OCI-LY3 (cell line): ENCODE results near the gene PPIC.

Experiments
- H2AFZ ChIP-seq: fragments of 200-600, 300-600 bp; shearing (Covaris generic); 2 replicates; pipeline ENCODE4 v1.6.0; 2014; ENCODE audit warnings: antibody characterized with exemption, low read depth, low read length
- H3K27ac ChIP-seq: fragments of 200-600, 300-600 bp; sonication (generic); 2 replicates; pipeline ENCODE4 v1.5.1; 2014; ENCODE audit warnings: mild to moderate bottlenecking, low read length, moderate library complexity, mixed read lengths
- H3K27me3 ChIP-seq: fragments of 200-600, 300-600 bp; sonication (generic); 2 replicates; pipeline ENCODE4 v1.6.1; 2014; ENCODE audit warnings: low read depth, low read length, mixed read lengths
- H3K36me3 ChIP-seq: fragments of 200-600, 300-600 bp; sonication (generic); replicated peaks from 2 replicates; pipeline ENCODE3; 2014; ENCODE audit warnings: low read depth, low read length, mixed read lengths
- H3K4me1 ChIP-seq: fragments of 300-600, 200-600 bp; sonication (generic); 2 replicates; pipeline ENCODE4 v1.6.1; 2014; ENCODE audit warnings: low read length, mixed read lengths
- H3K4me2 ChIP-seq: fragments of 200-600, 300-600 bp; sonication (generic); 2 replicates; pipeline ENCODE4 v1.6.1; 2014; ENCODE audit warnings: low read length, mixed read lengths
- H3K4me3 ChIP-seq: fragments of 300-600, 200-600 bp; sonication (generic); 2 replicates; pipeline ENCODE4 v1.5.1; 2014; ENCODE audit warnings: antibody characterized with exemption, mild to moderate bottlenecking, low read length, moderate library complexity
- H3K79me2 ChIP-seq: fragments of 300-600, 200-600 bp; shearing (Covaris generic); 2 replicates; pipeline ENCODE4 v1.6.1; 2014; ENCODE audit warnings: mild to moderate bottlenecking, low read length, mixed read lengths
- H3K9ac ChIP-seq: fragments of 300-600, 200-600 bp; shearing (Covaris generic); 2 replicates; pipeline ENCODE4 v1.6.0; 2014; ENCODE audit warnings: mild to moderate bottlenecking, low read length, moderate library complexity
- H3K9me3 ChIP-seq: fragments of 200-600, 300-600 bp; shearing (Covaris generic); 2 replicates; pipeline ENCODE4 v1.6.1; 2014; ENCODE audit warnings: low read length, mixed read lengths; ENCODE audit not compliant: insufficient read depth
- H4K20me1 ChIP-seq: fragments of 200-600, 300-600 bp; sonication (generic); 2 replicates; pipeline ENCODE4 v1.6.1; 2016; ENCODE audit warnings: low read length, mixed read lengths; ENCODE audit not compliant: insufficient read depth
- EZH2phosphoT487 ChIP-seq: fragments of 200-600 bp; shearing (Covaris generic); IDR thresholded peaks from 2 replicates; pipeline ENCODE4 v1.6.1; 2018; ENCODE audit warnings: antibody characterized with exemption, mixed run types, low read depth
- TF ChIP-seq, protein P1 (sequence below): fragments of 200-600, 300-600 bp; sonication (generic); IDR thresholded peaks from 2 replicates; pipeline ENCODE4 v1.5.1; 2014; ENCODE audit warnings: antibody characterized with exemption, low read length, low read depth

The PPIC gene

DNA sequence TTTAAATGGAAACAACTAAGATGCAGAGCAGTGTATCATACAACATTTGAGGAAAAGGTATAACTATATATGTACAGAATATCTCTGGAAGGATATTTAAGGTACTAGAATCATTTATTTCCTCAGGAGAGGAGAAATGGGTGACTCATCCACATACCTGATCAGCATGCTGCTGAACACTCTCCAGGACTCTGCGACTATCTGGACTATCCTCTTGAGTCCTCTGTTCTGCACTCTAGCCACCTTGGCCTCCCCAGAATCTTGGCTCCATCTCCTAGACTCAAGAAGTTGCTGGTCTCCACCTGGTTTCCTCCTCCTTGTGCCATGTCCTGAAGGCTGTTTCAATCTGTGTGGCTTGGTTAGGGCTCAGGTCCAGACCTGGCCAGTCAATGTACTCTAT, 43.7 kb upstream of the PPIC start:
- peaks cover 5% of the 10 kb centered on the region for H3K4me1 ChIP-seq
- H3K9me3 ChIP-seq = no peaks in the 10 kb centered on the region
- TF ChIP-seq, protein P1, sequence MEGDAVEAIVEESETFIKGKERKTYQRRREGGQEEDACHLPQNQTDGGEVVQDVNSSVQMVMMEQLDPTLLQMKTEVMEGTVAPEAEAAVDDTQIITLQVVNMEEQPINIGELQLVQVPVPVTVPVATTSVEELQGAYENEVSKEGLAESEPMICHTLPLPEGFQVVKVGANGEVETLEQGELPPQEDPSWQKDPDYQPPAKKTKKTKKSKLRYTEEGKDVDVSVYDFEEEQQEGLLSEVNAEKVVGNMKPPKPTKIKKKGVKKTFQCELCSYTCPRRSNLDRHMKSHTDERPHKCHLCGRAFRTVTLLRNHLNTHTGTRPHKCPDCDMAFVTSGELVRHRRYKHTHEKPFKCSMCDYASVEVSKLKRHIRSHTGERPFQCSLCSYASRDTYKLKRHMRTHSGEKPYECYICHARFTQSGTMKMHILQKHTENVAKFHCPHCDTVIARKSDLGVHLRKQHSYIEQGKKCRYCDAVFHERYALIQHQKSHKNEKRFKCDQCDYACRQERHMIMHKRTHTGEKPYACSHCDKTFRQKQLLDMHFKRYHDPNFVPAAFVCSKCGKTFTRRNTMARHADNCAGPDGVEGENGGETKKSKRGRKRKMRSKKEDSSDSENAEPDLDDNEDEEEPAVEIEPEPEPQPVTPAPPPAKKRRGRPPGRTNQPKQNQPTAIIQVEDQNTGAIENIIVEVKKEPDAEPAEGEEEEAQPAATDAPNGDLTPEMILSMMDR = no peak
- no peak for TF ChIP-seq EZH2phosphoT487
- no peaks in the 10 kb centered on the region for H4K20me1 ChIP-seq
- H3K36me3 ChIP-seq = no peaks in the 10 kb centered on the region
- H3K79me2 ChIP-seq = no peaks in the 10 kb centered on the region
- H3K4me3 ChIP-seq = no peak overlapping the region
- no peak overlapping the region for H3K9ac ChIP-seq
- H2AFZ ChIP-seq = no peak overlapping the region
- no peak overlapping the region for H3K4me2 ChIP-seq
- H3K27me3 ChIP-seq = peaks cover 10% of the 10 kb centered on the region
- no peak overlapping the region for H3K27ac ChIP-seq

DNA sequence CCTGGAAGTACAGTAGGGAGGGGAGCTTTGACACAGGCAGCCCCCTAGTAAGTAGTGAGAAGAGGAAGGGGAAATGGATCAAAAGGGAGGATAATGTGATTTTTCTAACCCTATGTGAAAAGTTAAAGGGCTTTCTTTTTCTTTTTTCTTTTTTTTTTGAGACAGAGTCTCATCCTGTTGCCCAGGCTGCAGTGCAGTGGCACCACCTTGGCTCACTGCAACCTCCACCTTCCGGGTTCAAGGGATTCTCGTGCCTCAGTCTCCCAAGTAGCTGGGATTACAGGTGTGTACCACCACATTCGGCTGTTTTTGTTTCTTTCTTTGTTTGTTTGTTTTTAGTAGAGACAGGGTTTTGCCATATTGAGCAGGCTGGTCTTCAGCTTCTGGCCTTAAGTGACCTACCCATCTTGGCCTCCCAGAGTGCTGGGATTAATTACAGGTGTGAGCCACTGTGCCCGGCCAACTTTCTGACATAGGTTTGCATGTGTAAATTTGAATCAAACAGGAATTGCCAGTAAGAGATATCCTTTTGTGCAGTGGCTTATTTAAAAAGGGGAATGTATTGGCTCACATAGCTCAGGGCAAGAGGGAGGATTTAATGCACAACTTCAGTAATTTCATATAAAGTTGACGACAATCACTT, 39.1 kb upstream of the PPIC start:
- Histone ChIP-seq H3K36me3 (no peaks in the 10 kb centered on the region), H3K79me2 (no peaks in the 10 kb centered on the region), H2AFZ (no peak overlapping the region), H3K4me2 (no peak overlapping the region), H3K9me3 (no peaks in the 10 kb centered on the region), H3K27ac (no peak overlapping the region), H4K20me1 (no peaks in the 10 kb centered on the region), H3K27me3 (peaks cover 6% of the 10 kb centered on the region), H3K4me1 (peaks cover 5% of the 10 kb centered on the region), H3K9ac (no peak overlapping the region), H3K4me3 (no peak overlapping the region)
- no peak for TF ChIP-seq EZH2phosphoT487
- TF ChIP-seq, protein P1 = no peak

DNA sequence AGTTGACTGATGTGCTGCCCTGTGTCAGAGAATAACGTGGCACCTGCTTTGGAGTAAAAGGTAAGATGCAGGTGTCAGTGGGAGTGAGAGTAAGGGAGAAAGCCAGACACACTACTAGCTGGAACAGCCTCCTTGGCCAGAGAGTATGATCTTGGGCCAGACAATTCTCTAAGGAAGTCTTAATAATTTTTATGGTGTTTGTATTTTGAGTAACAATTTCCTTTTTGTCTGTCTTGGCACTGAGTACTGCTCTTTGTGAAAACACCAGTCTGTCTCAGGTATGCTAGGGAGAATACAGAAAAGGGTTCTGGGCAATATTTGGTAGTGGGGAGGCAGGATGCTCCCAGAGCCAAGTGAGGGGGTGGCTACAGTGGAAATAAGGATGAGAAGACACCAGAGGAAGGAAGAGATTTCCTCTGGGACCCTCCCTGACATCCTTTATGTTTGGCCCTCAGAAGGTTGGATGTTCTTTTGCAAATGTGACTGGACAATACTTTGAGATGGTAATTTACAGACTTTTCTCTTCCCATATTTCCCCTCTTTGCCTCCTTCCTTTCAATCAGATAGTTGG, 31.9 kb upstream of the PPIC start:
- no peaks in the 10 kb centered on the region for H3K79me2 ChIP-seq
- no peaks in the 10 kb centered on the region for H3K9me3 ChIP-seq
- H3K4me3 ChIP-seq = no peak overlapping the region
- H3K36me3 ChIP-seq = no peaks in the 10 kb centered on the region
- no peaks in the 10 kb centered on the region for H3K4me1 ChIP-seq
- no peaks in the 10 kb centered on the region for H3K27me3 ChIP-seq
- TF ChIP-seq, protein P1 = no peak
- no peak overlapping the region for H3K4me2 ChIP-seq
- no peak overlapping the region for H3K9ac ChIP-seq
- H3K27ac ChIP-seq = no peak overlapping the region
- H2AFZ ChIP-seq = no peak overlapping the region
- H4K20me1 ChIP-seq = no peaks in the 10 kb centered on the region

DNA sequence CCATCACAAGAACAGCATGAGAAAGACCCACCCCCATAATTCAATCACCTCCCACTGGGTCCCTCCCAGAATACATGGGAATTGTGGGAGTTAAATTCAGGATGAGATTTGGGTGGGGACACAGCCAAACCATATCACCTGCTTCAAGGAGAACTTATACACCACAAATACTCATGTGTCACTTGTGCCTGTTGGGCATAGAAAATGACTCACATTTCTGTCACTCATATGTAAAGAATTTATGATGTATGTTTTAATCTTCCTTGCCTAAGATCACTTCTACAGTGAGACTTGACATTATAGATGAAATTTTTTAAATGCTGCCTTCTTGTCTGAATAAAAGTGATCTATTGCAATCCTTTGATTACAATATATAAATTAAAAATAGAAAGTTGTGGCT, 29.5 kb upstream of the PPIC start:
- TF ChIP-seq, protein P1 = no peak
- TF ChIP-seq EZH2phosphoT487 = no peak
- H3K9ac ChIP-seq = no peak overlapping the region
- H4K20me1 ChIP-seq = no peaks in the 10 kb centered on the region
- no peaks in the 10 kb centered on the region for H3K79me2 ChIP-seq
- H3K9me3 ChIP-seq = no peaks in the 10 kb centered on the region
- H3K4me2 ChIP-seq = no peak overlapping the region
- no peak overlapping the region for H2AFZ ChIP-seq
- H3K27ac ChIP-seq = no peak overlapping the region
- no peaks in the 10 kb centered on the region for H3K4me1 ChIP-seq
- H3K27me3 ChIP-seq = no peaks in the 10 kb centered on the region
- H3K36me3 ChIP-seq = no peaks in the 10 kb centered on the region
- no peak overlapping the region for H3K4me3 ChIP-seq
